ENCODE measurements around the gene TIMMDC1.

The TIMMDC1 gene

GRCh38 chr3:119498186-119499011 is at the start of gene TIMMDC1:
TIMMDC1 (plus strand) TSS chr3:119498547; CDS start chr3:119498734, 187 bp downstream.
- DNase-seq (ENCODE audit: low spot score): peak; percentile 96

- DNase-seq (ENCODE audit: low spot score): no peak
Observed at GRCh38 chr3:119453822-119454221, 44.5 kb upstream of the TIMMDC1 start.

- no peak for DNase-seq (ENCODE audit: low spot score)
Observed at GRCh38 chr3:119456469-119456868, 41.9 kb upstream of the TIMMDC1 start.

GRCh38 chr3:119457246-119457645 is 41.1 kb upstream of the TIMMDC1 start:
- DNase-seq (ENCODE audit: low spot score): no peak

- peak; percentile 99 for DNase-seq (ENCODE audit: low spot score)
Observed at GRCh38 chr3:119463171-119464169, 34.9 kb upstream of the TIMMDC1 start, which contains the start of gene TMEM39A. TMEM39A (minus strand) TSS chr3:119463615; CDS start chr3:119462074, 1,541 bp downstream.

GRCh38 chr3:119468041-119468440 is 30.3 kb upstream of the TIMMDC1 start:
- DNase-seq (ENCODE audit: low spot score): no peak

GRCh38 chr3:119469418-119470189 is 28.7 kb upstream of the TIMMDC1 start:
- DNase-seq (ENCODE audit: low spot score): no peak

- no peak for DNase-seq (ENCODE audit: low spot score)
Observed at GRCh38 chr3:119470866-119471265, 27.5 kb upstream of the TIMMDC1 start.

- no peak for DNase-seq (ENCODE audit: low spot score)
Observed at GRCh38 chr3:119481079-119481478, 17.3 kb upstream of the TIMMDC1 start.

GRCh38 chr3:119483101-119483500 is 15.2 kb upstream of the TIMMDC1 start:
- DNase-seq (ENCODE audit: low spot score): no peak

GRCh38 chr3:119485563-119485962 is 12.8 kb upstream of the TIMMDC1 start:
- no peak for DNase-seq (ENCODE audit: low spot score)

GRCh38 chr3:119490153-119490552 is 8.2 kb upstream of the TIMMDC1 start:
- no peak for DNase-seq (ENCODE audit: low spot score)

GRCh38 chr3:119492128-119492527 is 6.2 kb upstream of the TIMMDC1 start:
- DNase-seq (ENCODE audit: low spot score): no peak

- no peak for DNase-seq (ENCODE audit: low spot score)
Observed at GRCh38 chr3:119492810-119493209, 5.5 kb upstream of the TIMMDC1 start.

GRCh38 chr3:119494597-119494996 is 3.8 kb upstream of the TIMMDC1 start:
- no peak for DNase-seq (ENCODE audit: low spot score)

- peak; percentile 49 for DNase-seq (ENCODE audit: low spot score)
Observed at GRCh38 chr3:119497820-119498185, 544 bp upstream of the TIMMDC1 start.

GRCh38 chr3:119500265-119500664 is 1.9 kb downstream of the TIMMDC1 start:
- DNase-seq (ENCODE audit: low spot score): no peak

GRCh38 chr3:119500901-119501300 is 2.6 kb downstream of the TIMMDC1 start:
- no peak for DNase-seq (ENCODE audit: low spot score)

- DNase-seq (ENCODE audit: low spot score): no peak
Observed at GRCh38 chr3:119506631-119507030, 8.3 kb downstream of the TIMMDC1 start.

GRCh38 chr3:119507404-119507803 is 9.1 kb downstream of the TIMMDC1 start:
- DNase-seq (ENCODE audit: low spot score): no peak

- DNase-seq (ENCODE audit: low spot score): no peak
Observed at GRCh38 chr3:119508172-119508845, 10.0 kb downstream of the TIMMDC1 start.
